HepG2 (cell line): ENCODE results near the gene TECTB. TPM values are rescaled to one million over a fixed set of nuclear protein-coding genes. Genes with fewer than 3 reads are reported as not detected.
A peak's percentile ranks its signal among the peaks of the same experiment; 100 is the strongest.

ENCODE experiments used
- ATF7 ChIP-seq, 2 experiments: fragments of 450-650 bp in 1 of 2; sonication (generic) in 1 of 2; formaldehyde crosslinking in 1 of 2; IDR thresholded peaks; 2 replicates each; pipeline versions ENCODE4 v1.4.0 to v1.6.1; 2016 to 2020; ENCODE audit warnings: antibody characterized with exemption in 1 of 2, mild to moderate bottlenecking in 1 of 2, missing genetic modification reagents in 1 of 2
- CEBPG ChIP-seq: IDR thresholded peaks from 2 replicates; pipeline ENCODE4 v1.6.1; 2016
- KDM4B ChIP-seq: sonication (generic); formaldehyde crosslinking; IDR thresholded peaks from 2 replicates; pipeline ENCODE4 v1.4.0; 2020; ENCODE audit warnings: missing genetic modification reagents
- NCOA5 ChIP-seq: sonication (generic); formaldehyde crosslinking; IDR thresholded peaks from 2 replicates; pipeline ENCODE4 v1.4.0; 2020; ENCODE audit warnings: missing genetic modification reagents
- PHF5A ChIP-seq: IDR thresholded peaks from one replicate; pipeline ENCODE4 v1.6.1; 2018; ENCODE audit warnings: low read depth, missing genetic modification reagents; ENCODE audit not compliant: unreplicated experiment
- RCOR2 ChIP-seq: IDR thresholded peaks from 2 replicates; pipeline ENCODE4 v1.6.1; 2016; ENCODE audit warnings: missing biosample characterization, missing genetic modification reagents
- TBP ChIP-seq: sonication (generic); formaldehyde crosslinking; IDR thresholded peaks from 2 replicates; pipeline ENCODE4 v1.5.0; 2020; ENCODE audit warnings: missing genetic modification reagents
- ZNF260 ChIP-seq: sonication (generic); formaldehyde crosslinking; IDR thresholded peaks from 2 replicates; pipeline ENCODE4 v1.4.0; 2020; ENCODE audit warnings: missing genetic modification reagents, low read depth, mild to moderate bottlenecking, borderline replicate concordance
- ZNF761 ChIP-seq: sonication (generic); formaldehyde crosslinking; conservative IDR thresholded peaks from 2 replicates; pipeline ENCODE4 v1.4.0; 2020; ENCODE audit warnings: mild to moderate bottlenecking, missing genetic modification reagents
- ZNF776 ChIP-seq: sonication (generic); formaldehyde crosslinking; IDR thresholded peaks from 2 replicates; pipeline ENCODE4 v1.4.0; 2020; ENCODE audit warnings: mild to moderate bottlenecking, missing genetic modification reagents
- ZNF850 ChIP-seq: sonication (generic); formaldehyde crosslinking; conservative IDR thresholded peaks from 2 replicates; pipeline ENCODE4 v1.9.0; 2021; ENCODE audit warnings: mild to moderate bottlenecking, missing genetic modification reagents
- polyA plus RNA-seq, 8 experiments: library from polyadenylated mRNA; depleted of rRNA in 3 of 8; stranded (reverse) in 7 of 8; unstranded in 1 of 8; fragments of >200 nt; fragmentation: Illumina TruSeq in 4 of 8; extraction: Trizol in 4 of 8; gene quantifications; 2 replicates each; pipeline versions ENCODE4 v1.2.1 to v1.2.3, GENCODE V29; 2011 to 2016; ENCODE audit warnings: low read depth in 4 of 8, missing spikeins in 1 of 8, mixed read lengths in 1 of 8; ENCODE audit not compliant: insufficient read depth in 1 of 8
- total RNA-seq, 5 experiments: library from RNA; depleted of rRNA; stranded (reverse); fragments of >200 nt; fragmentation: Illumina TruSeq; extraction: Trizol; gene quantifications; 2 replicates each; pipeline ENCODE4 v1.2.3, GENCODE V29; 2016; ENCODE audit warnings: low read depth in 1 of 5
- TF ChIP-seq, protein P1 (sequence below): sonication (generic); formaldehyde crosslinking; conservative IDR thresholded peaks from 2 replicates; pipeline ENCODE4 v1.4.0; 2020; ENCODE audit warnings: mild to moderate bottlenecking, missing genetic modification reagents, moderate library complexity
- TF ChIP-seq, protein P2 (sequence below): IDR thresholded peaks from 2 replicates; pipeline ENCODE4 v1.6.1; 2016; ENCODE audit warnings: missing biosample characterization, missing genetic modification reagents, low read depth
- TF ChIP-seq, protein P3 (sequence below): sonication (generic); formaldehyde crosslinking; IDR thresholded peaks from 2 replicates; pipeline ENCODE4 v1.4.0; 2020; ENCODE audit warnings: missing genetic modification reagents, borderline replicate concordance
- TF ChIP-seq, protein P4 (sequence below), 2 experiments: sonication (generic) in 1 of 2; formaldehyde crosslinking in 1 of 2; IDR thresholded peaks; 2 replicates each; pipeline versions ENCODE4 v1.4.0 to v1.6.1; 2016 to 2020; ENCODE audit warnings: borderline replicate concordance in 1 of 2, low read depth in 1 of 2, mild to moderate bottlenecking in 1 of 2, missing genetic modification reagents in 1 of 2

Gene TECTB
- total and polyA plus RNA-seq, 2 of the 13 experiments (the other 11 are each of a cell fraction or from before 2014, with no cell fraction given): 0.78 to 1.8 TPM

DNA sequence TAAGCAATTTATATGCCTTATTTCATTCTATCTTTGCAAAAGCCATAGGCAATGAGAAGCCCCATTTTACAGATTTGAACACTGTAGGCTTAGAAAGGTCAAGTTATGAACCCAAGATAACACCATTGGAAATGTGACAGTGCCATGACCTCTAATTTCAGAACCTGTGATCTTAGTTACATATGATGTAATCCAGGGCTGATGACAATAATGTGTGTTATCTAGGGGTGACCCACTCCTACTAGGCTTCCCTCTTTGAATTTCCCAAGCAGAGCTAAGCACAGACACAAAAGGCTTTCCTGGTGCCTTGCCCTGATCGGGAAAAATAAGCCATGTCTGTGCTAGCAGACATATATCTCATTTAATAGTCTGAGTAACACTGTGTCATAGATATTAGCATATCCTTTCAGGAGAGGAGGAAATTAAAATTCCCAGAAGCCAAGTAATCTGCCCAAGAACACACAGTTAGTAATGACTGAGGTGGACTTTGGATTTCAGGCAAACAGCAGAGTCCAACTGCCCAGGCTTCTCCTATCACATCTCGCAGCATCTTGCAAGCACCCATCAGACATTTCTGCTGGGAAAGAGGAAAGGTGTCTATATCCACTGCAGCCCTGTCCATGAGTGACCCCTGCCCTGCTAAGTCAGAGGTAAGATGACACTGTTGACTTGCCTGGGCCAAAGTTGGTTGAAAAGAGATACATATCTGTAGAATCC lies 2.8 kb upstream of the TECTB start (continued):
- TF ChIP-seq, protein P1, sequence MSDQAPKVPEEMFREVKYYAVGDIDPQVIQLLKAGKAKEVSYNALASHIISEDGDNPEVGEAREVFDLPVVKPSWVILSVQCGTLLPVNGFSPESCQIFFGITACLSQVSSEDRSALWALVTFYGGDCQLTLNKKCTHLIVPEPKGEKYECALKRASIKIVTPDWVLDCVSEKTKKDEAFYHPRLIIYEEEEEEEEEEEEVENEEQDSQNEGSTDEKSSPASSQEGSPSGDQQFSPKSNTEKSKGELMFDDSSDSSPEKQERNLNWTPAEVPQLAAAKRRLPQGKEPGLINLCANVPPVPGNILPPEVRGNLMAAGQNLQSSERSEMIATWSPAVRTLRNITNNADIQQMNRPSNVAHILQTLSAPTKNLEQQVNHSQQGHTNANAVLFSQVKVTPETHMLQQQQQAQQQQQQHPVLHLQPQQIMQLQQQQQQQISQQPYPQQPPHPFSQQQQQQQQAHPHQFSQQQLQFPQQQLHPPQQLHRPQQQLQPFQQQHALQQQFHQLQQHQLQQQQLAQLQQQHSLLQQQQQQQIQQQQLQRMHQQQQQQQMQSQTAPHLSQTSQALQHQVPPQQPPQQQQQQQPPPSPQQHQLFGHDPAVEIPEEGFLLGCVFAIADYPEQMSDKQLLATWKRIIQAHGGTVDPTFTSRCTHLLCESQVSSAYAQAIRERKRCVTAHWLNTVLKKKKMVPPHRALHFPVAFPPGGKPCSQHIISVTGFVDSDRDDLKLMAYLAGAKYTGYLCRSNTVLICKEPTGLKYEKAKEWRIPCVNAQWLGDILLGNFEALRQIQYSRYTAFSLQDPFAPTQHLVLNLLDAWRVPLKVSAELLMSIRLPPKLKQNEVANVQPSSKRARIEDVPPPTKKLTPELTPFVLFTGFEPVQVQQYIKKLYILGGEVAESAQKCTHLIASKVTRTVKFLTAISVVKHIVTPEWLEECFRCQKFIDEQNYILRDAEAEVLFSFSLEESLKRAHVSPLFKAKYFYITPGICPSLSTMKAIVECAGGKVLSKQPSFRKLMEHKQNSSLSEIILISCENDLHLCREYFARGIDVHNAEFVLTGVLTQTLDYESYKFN (CRISPR knock-in tag): peak; percentile 67
- no peak for TF ChIP-seq ZNF850 (CRISPR knock-in tag)
- 0 out of 2 replicates have a peak, but pooled peaks have one; percentile 43 for TF ChIP-seq ZNF761 (CRISPR knock-in tag)
- 0 out of 2 replicates have a peak, but pooled peaks have one; percentile 41 for TF ChIP-seq KDM4B (CRISPR knock-in tag)
- TF ChIP-seq RCOR2 (CRISPR knock-in tag): peak; percentile 80
- TF ChIP-seq NCOA5 (CRISPR knock-in tag): no peak
- TF ChIP-seq ATF7 (IDR thresholded peaks at IDR 0.05): peak; percentile 16; the same call in 1 of the 2 replicates
- no peak for TF ChIP-seq ATF7 (CRISPR knock-in tag; IDR thresholded peaks at IDR 0.05)
- TF ChIP-seq ZNF260: no peak
- TF ChIP-seq, protein P2, sequence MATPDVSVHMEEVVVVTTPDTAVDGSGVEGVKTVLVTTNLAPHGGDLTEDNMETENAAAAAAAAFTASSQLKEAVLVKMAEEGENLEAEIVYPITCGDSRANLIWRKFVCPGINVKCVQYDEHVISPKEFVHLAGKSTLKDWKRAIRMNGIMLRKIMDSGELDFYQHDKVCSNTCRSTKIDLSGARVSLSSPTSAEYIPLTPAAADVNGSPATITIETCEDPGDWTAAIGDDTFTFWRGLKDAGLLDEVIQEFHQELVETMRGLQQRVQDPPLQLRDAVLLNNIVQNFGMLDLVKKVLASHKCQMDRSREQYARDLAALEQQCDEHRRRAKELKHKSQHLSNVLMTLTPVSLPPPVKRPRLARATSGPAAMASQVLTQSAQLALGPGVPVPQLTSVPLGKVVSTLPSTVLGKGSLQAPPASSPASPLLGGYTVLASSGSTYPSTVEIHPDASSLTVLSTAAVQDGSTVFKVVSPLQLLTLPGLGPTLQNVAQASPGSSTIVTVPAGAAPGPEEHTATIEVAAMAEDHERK: no peak
- TF ChIP-seq, protein P3, sequence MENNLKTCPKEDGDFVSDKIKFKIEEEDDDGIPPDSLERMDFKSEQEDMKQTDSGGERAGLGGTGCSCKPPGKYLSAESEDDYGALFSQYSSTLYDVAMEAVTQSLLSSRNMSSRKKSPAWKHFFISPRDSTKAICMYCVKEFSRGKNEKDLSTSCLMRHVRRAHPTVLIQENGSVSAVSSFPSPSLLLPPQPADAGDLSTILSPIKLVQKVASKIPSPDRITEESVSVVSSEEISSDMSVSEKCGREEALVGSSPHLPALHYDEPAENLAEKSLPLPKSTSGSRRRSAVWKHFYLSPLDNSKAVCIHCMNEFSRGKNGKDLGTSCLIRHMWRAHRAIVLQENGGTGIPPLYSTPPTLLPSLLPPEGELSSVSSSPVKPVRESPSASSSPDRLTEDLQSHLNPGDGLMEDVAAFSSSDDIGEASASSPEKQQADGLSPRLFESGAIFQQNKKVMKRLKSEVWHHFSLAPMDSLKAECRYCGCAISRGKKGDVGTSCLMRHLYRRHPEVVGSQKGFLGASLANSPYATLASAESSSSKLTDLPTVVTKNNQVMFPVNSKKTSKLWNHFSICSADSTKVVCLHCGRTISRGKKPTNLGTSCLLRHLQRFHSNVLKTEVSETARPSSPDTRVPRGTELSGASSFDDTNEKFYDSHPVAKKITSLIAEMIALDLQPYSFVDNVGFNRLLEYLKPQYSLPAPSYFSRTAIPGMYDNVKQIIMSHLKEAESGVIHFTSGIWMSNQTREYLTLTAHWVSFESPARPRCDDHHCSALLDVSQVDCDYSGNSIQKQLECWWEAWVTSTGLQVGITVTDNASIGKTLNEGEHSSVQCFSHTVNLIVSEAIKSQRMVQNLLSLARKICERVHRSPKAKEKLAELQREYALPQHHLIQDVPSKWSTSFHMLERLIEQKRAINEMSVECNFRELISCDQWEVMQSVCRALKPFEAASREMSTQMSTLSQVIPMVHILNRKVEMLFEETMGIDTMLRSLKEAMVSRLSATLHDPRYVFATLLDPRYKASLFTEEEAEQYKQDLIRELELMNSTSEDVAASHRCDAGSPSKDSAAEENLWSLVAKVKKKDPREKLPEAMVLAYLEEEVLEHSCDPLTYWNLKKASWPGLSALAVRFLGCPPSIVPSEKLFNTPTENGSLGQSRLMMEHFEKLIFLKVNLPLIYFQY: 0 out of 2 replicates have a peak, but pooled peaks have one; percentile 17
- peak; percentile 29; the same call in 1 of the 2 replicates for TF ChIP-seq CEBPG (CRISPR knock-in tag)
- peak; percentile 36 for TF ChIP-seq PHF5A
- TF ChIP-seq TBP (CRISPR knock-in tag): no peak
- TF ChIP-seq, protein P4, sequence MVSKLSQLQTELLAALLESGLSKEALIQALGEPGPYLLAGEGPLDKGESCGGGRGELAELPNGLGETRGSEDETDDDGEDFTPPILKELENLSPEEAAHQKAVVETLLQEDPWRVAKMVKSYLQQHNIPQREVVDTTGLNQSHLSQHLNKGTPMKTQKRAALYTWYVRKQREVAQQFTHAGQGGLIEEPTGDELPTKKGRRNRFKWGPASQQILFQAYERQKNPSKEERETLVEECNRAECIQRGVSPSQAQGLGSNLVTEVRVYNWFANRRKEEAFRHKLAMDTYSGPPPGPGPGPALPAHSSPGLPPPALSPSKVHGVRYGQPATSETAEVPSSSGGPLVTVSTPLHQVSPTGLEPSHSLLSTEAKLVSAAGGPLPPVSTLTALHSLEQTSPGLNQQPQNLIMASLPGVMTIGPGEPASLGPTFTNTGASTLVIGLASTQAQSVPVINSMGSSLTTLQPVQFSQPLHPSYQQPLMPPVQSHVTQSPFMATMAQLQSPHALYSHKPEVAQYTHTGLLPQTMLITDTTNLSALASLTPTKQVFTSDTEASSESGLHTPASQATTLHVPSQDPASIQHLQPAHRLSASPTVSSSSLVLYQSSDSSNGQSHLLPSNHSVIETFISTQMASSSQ (IDR thresholded peaks at IDR 0.05; ENCODE audit: low read depth): peak; percentile 36; the same call in 1 of the 2 replicates
- TF ChIP-seq, protein P4 (CRISPR knock-in tag; IDR thresholded peaks at IDR 0.05; ENCODE audit: borderline replicate concordance): no peak
- TF ChIP-seq ZNF776 (CRISPR knock-in tag): no peak
